K562 (cell line): ENCODE measurements around the gene PPP1CA. TPM values are rescaled to one million over a fixed set of nuclear protein-coding genes. Genes with fewer than 3 reads are reported as not detected.
A peak's percentile ranks its signal among the peaks of the same experiment; 100 is the strongest.

ENCODE experiments used
- CREM ChIP-seq: IDR thresholded peaks from 2 replicates; pipeline ENCODE4 v1.6.1; 2014; ENCODE audit warnings: antibody characterized with exemption, low read depth
- MAFF ChIP-seq: IDR thresholded peaks from 2 replicates; pipeline ENCODE4 v1.6.1; 2012; ENCODE audit warnings: low read length, improper control_type of control experiment
- NEUROD1 ChIP-seq: fragments of 150-350 bp; IDR thresholded peaks from 2 replicates; pipeline ENCODE4 v1.6.1; 2014; ENCODE audit warnings: borderline replicate concordance, low read length, low read depth; ENCODE audit not compliant: partially characterized antibody
- SREBF2 ChIP-seq: sonication (generic); formaldehyde crosslinking; IDR thresholded peaks from 2 replicates; pipeline ENCODE4 v1.4.0; 2020; ENCODE audit warnings: mild to moderate bottlenecking, missing genetic modification reagents
- ZBTB12 ChIP-seq: fragments of 250-450 bp; sonication (Bioruptor Pico); IDR thresholded peaks from 2 replicates; pipeline ENCODE4 v1.4.0; 2020
- ZBTB43 ChIP-seq: sonication (generic); formaldehyde crosslinking; IDR thresholded peaks from 2 replicates; pipeline ENCODE4 v1.8.0; 2023; ENCODE audit warnings: mild to moderate bottlenecking, missing genetic modification reagents
- ZFP1 ChIP-seq: fragments of 450-650 bp; formaldehyde crosslinking; IDR thresholded peaks from 2 replicates; pipeline ENCODE4 v1.4.0; 2020; ENCODE audit warnings: mild to moderate bottlenecking, mixed read lengths
- ZFX ChIP-seq: sonication (generic); formaldehyde crosslinking; IDR thresholded peaks from 2 replicates; pipeline ENCODE4 v1.8.0; 2022; ENCODE audit warnings: mild to moderate bottlenecking, missing genetic modification reagents, moderate library complexity
- ZNF695 ChIP-seq: fragments of 450-650 bp; formaldehyde crosslinking; IDR thresholded peaks from 2 replicates; pipeline ENCODE4 v1.4.0; 2020; ENCODE audit warnings: mild to moderate bottlenecking, moderate library complexity
- polyA plus RNA-seq, 8 experiments: library from polyadenylated mRNA; depleted of rRNA in 4 of 8; stranded (reverse) in 5 of 8; unstranded in 3 of 8; fragments of >200 nt; fragmentation: Nextera tagmentation in 2 of 8; fragmentation: Illumina TruSeq in 1 of 8; extraction: Ambion mirVana in 2 of 8; extraction: Trizol in 1 of 8; gene quantifications; 2 replicates each; pipeline versions ENCODE4 v1.2.1 to v1.2.3, GENCODE V29; 2011 to 2014; ENCODE audit warnings: inconsistent platforms in 1 of 8, missing spikeins in 1 of 8
- total RNA-seq, 7 experiments: library from RNA; depleted of rRNA in 6 of 7; stranded (reverse); fragments of >200 nt in 6 of 7; fragmentation: Illumina TruSeq in 2 of 7; extraction: Trizol in 2 of 7; gene quantifications; 2 replicates each; pipeline versions ENCODE4 v1.2.1 to v1.2.3, GENCODE V29; 2011 to 2021; ENCODE audit warnings: low replicate concordance in 1 of 7
- TF ChIP-seq, protein P1 (sequence below): sonication (generic); formaldehyde crosslinking; IDR thresholded peaks from 2 replicates; pipeline ENCODE4 v1.8.0; 2023; ENCODE audit warnings: missing genetic modification reagents, mild to moderate bottlenecking, borderline replicate concordance
- TF ChIP-seq, protein P2 (sequence below): fragments of 450-650 bp; formaldehyde crosslinking; IDR thresholded peaks from 2 replicates; pipeline ENCODE4 v1.4.0; 2020; ENCODE audit warnings: mild to moderate bottlenecking

PPP1CA gene
- total and polyA plus RNA-seq, 9 of the 15 experiments (the other 6 are each of a cell fraction or from before 2014, with no cell fraction given) = 18.2 to 242 (median 188) TPM

DNA sequence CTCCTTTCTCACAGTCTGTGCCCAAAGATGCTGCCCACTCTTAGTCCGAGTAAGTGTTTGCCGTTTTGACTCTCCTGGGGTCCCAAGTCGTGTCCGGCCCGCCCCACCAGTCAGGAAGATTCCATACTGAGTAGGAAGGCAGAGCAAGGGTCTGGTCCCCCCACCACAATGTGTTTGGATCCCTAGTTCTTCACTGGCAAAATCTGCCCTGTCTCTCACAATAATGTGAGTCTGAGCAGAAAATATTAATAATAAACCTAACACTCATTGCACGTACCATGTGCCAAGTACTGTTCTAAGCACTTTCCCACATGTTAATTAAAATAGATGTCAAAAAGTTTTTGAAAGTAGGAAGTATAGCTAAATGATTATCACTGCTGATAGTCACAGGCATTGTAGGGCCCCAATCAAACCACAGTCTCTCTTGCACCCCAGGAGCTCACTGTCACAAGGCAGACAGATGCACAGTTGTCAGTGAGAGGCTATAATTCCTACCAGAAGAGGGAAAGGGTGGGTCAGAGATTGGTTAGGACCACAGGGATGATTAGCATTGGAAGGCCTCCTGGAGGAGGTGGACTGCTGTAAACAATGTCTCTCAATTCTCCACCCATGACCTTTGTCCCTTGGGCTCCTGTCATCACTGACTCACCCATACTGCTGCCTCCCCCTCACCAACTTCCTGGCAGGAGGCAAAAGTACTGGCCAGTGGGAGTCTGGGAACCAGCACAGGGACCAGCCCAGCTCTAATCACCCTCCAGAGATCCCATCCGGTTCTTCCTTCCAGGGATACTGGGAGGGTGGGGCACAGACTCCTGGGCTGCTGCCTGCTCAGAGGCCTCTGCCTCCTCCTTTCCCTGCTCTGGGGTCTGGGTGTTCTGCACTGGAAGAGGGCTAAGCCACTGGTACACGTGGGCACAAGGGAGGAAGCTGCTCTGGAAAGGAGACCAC, 47.3 kb downstream of the PPP1CA start (continued):
- TF ChIP-seq, protein P1, sequence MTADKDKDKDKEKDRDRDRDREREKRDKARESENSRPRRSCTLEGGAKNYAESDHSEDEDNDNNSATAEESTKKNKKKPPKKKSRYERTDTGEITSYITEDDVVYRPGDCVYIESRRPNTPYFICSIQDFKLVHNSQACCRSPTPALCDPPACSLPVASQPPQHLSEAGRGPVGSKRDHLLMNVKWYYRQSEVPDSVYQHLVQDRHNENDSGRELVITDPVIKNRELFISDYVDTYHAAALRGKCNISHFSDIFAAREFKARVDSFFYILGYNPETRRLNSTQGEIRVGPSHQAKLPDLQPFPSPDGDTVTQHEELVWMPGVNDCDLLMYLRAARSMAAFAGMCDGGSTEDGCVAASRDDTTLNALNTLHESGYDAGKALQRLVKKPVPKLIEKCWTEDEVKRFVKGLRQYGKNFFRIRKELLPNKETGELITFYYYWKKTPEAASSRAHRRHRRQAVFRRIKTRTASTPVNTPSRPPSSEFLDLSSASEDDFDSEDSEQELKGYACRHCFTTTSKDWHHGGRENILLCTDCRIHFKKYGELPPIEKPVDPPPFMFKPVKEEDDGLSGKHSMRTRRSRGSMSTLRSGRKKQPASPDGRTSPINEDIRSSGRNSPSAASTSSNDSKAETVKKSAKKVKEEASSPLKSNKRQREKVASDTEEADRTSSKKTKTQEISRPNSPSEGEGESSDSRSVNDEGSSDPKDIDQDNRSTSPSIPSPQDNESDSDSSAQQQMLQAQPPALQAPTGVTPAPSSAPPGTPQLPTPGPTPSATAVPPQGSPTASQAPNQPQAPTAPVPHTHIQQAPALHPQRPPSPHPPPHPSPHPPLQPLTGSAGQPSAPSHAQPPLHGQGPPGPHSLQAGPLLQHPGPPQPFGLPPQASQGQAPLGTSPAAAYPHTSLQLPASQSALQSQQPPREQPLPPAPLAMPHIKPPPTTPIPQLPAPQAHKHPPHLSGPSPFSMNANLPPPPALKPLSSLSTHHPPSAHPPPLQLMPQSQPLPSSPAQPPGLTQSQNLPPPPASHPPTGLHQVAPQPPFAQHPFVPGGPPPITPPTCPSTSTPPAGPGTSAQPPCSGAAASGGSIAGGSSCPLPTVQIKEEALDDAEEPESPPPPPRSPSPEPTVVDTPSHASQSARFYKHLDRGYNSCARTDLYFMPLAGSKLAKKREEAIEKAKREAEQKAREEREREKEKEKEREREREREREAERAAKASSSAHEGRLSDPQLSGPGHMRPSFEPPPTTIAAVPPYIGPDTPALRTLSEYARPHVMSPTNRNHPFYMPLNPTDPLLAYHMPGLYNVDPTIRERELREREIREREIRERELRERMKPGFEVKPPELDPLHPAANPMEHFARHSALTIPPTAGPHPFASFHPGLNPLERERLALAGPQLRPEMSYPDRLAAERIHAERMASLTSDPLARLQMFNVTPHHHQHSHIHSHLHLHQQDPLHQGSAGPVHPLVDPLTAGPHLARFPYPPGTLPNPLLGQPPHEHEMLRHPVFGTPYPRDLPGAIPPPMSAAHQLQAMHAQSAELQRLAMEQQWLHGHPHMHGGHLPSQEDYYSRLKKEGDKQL = no peak
- TF ChIP-seq ZNF695 (CRISPR knock-in tag) (no peak), ZBTB12 (CRISPR knock-in tag) (no peak), SREBF2 (CRISPR knock-in tag) (no peak), NEUROD1 (peak; percentile 79), ZFP1 (no peak), MAFF (no peak), ZFX (CRISPR knock-in tag) (no peak), ZBTB43 (CRISPR knock-in tag) (no peak), CREM (peak; percentile 78)
- TF ChIP-seq, protein P2, sequence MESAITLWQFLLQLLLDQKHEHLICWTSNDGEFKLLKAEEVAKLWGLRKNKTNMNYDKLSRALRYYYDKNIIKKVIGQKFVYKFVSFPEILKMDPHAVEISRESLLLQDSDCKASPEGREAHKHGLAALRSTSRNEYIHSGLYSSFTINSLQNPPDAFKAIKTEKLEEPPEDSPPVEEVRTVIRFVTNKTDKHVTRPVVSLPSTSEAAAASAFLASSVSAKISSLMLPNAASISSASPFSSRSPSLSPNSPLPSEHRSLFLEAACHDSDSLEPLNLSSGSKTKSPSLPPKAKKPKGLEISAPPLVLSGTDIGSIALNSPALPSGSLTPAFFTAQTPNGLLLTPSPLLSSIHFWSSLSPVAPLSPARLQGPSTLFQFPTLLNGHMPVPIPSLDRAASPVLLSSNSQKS = no peak
